Smooth muscle cell (in vitro differentiated cells): ENCODE results near the gene RNF126. TPM values are rescaled to one million over a fixed set of nuclear protein-coding genes. Genes with fewer than 3 reads are reported as not detected.

Experiments used
- DNase-seq: peaks from one replicate; lab custom pipeline; 2025; ENCODE audit not compliant: unreplicated experiment; lab: John Stamatoyannopoulos, UW
- H2AFZ ChIP-seq: fragments of 200-600 bp; sonication (generic); 2 replicates; pipeline ENCODE4 v1.6.0; 2016; ENCODE audit warnings: antibody characterized with exemption, low read depth, mild to moderate bottlenecking
- H3F3A ChIP-seq: fragments of 200-600 bp; sonication (generic); 2 replicates; pipeline ENCODE4 v1.6.0; 2017; ENCODE audit warnings: antibody characterized with exemption, low read depth
- H3K27ac ChIP-seq: fragments of 200-600 bp; sonication (generic); 2 replicates; pipeline ENCODE4 v1.5.1; 2016; ENCODE audit warnings: low read depth, mild to moderate bottlenecking
- H3K27me3 ChIP-seq: fragments of 200-600 bp; sonication (generic); 2 replicates; pipeline ENCODE4 v1.6.1; 2016; ENCODE audit warnings: low read depth, mild to moderate bottlenecking
- H3K36me3 ChIP-seq: fragments of 200-600 bp; sonication (generic); 2 replicates; pipeline ENCODE4 v1.5.1; 2016; ENCODE audit warnings: low read depth
- H3K4me1 ChIP-seq: fragments of 200-600 bp; sonication (generic); 2 replicates; pipeline ENCODE4 v1.5.1; 2016; ENCODE audit warnings: low read depth
- H3K4me2 ChIP-seq: fragments of 200-600 bp; sonication (generic); 2 replicates; pipeline ENCODE4 v1.6.0; 2016; ENCODE audit warnings: mild to moderate bottlenecking
- H3K4me3 ChIP-seq: fragments of 200-600 bp; sonication (generic); 2 replicates; pipeline ENCODE4 v1.5.1; 2016; ENCODE audit warnings: mild to moderate bottlenecking
- H3K79me2 ChIP-seq: fragments of 200-600 bp; sonication (generic); 2 replicates; pipeline ENCODE4 v1.6.0; 2016; ENCODE audit warnings: low read depth, mild to moderate bottlenecking
- H3K9ac ChIP-seq: fragments of 200-600 bp; sonication (generic); 2 replicates; pipeline ENCODE4 v1.6.0; 2016; ENCODE audit warnings: low read depth
- H3K9me3 ChIP-seq: fragments of 200-600 bp; sonication (generic); replicated peaks from 2 replicates; pipeline ENCODE4 v1.5.1; 2016; ENCODE audit warnings: low read depth
- H4K20me1 ChIP-seq: fragments of 200-600 bp; sonication (generic); 2 replicates; pipeline ENCODE4 v1.6.0; 2016; ENCODE audit warnings: low read depth
- WGBS: methylation state at CpG from one replicate; pipeline ENCODE4 v1.1.7; 2016; ENCODE audit warnings: low lambda C conversion rate; 5-methylcytosine and 5-hydroxymethylcytosine counted together
- polyA plus RNA-seq: library from polyadenylated mRNA; unstranded; fragments of >200 nt; fragmentation: Nextera tagmentation; extraction: Ambion mirVana; gene quantifications from 2 replicates; pipeline ENCODE4 v1.2.1, GENCODE V29; 2016
- total RNA-seq: library from RNA; depleted of rRNA; stranded (reverse); fragments of >200 nt; gene quantifications from 2 replicates; pipeline ENCODE4 v1.2.3, GENCODE V29; 2014
- TF ChIP-seq, protein P1 (sequence below): fragments of 200-600 bp; sonication (generic); IDR thresholded peaks from 2 replicates; pipeline ENCODE4 v1.5.1; 2017; ENCODE audit warnings: borderline replicate concordance, mild to moderate bottlenecking, antibody characterized with exemption; ENCODE audit not compliant: insufficient read depth, poor library complexity, severe bottlenecking

RNF126 gene
- total and polyA plus RNA-seq, 2 experiments from 2014 or later, result 19.8 to 60.4 TPM

GRCh38 chr19:709196-709964 is 46.4 kb upstream of the RNF126 start:
- Histone ChIP-seq H4K20me1 (peaks cover 11% of the 10 kb centered on the region), H3K9me3 (no peaks in the 10 kb centered on the region), H3K79me2 (peaks cover 5% of the 10 kb centered on the region), H3K4me2 (peak overlapping the region; percentile 94), H3K9ac (no peak overlapping the region), H2AFZ (peak overlapping the region; percentile 37), H3K36me3 (no peaks in the 10 kb centered on the region), H3K4me1 (peaks cover 15% of the 10 kb centered on the region), H3K27me3 (no peaks in the 10 kb centered on the region), H3K27ac (no peak overlapping the region), H3K4me3 (peak overlapping the region; percentile 72), H3F3A (no peaks in the 10 kb centered on the region)
- 17% methylated on average over 40 of the region's 78 CpGs for WGBS
- no peak for DNase-seq
- TF ChIP-seq, protein P1, sequence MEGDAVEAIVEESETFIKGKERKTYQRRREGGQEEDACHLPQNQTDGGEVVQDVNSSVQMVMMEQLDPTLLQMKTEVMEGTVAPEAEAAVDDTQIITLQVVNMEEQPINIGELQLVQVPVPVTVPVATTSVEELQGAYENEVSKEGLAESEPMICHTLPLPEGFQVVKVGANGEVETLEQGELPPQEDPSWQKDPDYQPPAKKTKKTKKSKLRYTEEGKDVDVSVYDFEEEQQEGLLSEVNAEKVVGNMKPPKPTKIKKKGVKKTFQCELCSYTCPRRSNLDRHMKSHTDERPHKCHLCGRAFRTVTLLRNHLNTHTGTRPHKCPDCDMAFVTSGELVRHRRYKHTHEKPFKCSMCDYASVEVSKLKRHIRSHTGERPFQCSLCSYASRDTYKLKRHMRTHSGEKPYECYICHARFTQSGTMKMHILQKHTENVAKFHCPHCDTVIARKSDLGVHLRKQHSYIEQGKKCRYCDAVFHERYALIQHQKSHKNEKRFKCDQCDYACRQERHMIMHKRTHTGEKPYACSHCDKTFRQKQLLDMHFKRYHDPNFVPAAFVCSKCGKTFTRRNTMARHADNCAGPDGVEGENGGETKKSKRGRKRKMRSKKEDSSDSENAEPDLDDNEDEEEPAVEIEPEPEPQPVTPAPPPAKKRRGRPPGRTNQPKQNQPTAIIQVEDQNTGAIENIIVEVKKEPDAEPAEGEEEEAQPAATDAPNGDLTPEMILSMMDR, result no peak

GRCh38 chr19:708154-709143 is 45.4 kb upstream of the RNF126 start, which contains the start of gene PALM:
PALM (plus strand) TSS chr19:708935; CDS start chr19:709147, 212 bp downstream.
- Histone ChIP-seq H3K4me3 (peak within 1 kb of the TSS; percentile 72), H4K20me1 (peaks cover 11% of the 10 kb centered on the region), H3K4me1 (peaks cover 15% of the 10 kb centered on the region), H3K9me3 (no peaks in the 10 kb centered on the region), H2AFZ (peak within 1 kb of the TSS; percentile 92), H3K9ac (peak within 1 kb of the TSS; percentile 43), H3F3A (no peaks in the 10 kb centered on the region), H3K79me2 (peaks cover 4% of the 10 kb centered on the region), H3K27ac (no peak within 1 kb of the TSS), H3K36me3 (no peaks in the 10 kb centered on the region), H3K4me2 (peak within 1 kb of the TSS; percentile 94), H3K27me3 (no peaks in the 10 kb centered on the region)
- WGBS, result 35% methylated on average over 20 of the region's 93 CpGs
- DNase-seq, result peak; percentile 6
- TF ChIP-seq, protein P1, result peak; percentile 32

GRCh38 chr19:704447-704741 is 41.4 kb upstream of the RNF126 start:
- no peak overlapping the region for H3K4me2 ChIP-seq
- WGBS, result 42% methylated on average over 14 of the region's 14 CpGs

More at GRCh38 chr19:704447-704741, 41.4 kb upstream of the RNF126 start:
- no peaks in the 10 kb centered on the region for H4K20me1 ChIP-seq
- no peak overlapping the region for H3K4me3 ChIP-seq
- H3K9me3 ChIP-seq, result no peaks in the 10 kb centered on the region
- no peak overlapping the region for H3K9ac ChIP-seq
- H3K79me2 ChIP-seq, result no peaks in the 10 kb centered on the region
- no peaks in the 10 kb centered on the region for H3K27me3 ChIP-seq
- no peak overlapping the region for H2AFZ ChIP-seq
- H3F3A ChIP-seq, result no peaks in the 10 kb centered on the region
- TF ChIP-seq, protein P1, result no peak
- no peak overlapping the region for H3K27ac ChIP-seq
- H3K4me1 ChIP-seq, result peaks cover 3% of the 10 kb centered on the region
- no peak for DNase-seq
- H3K36me3 ChIP-seq, result no peaks in the 10 kb centered on the region
